ENCODE data around the gene ALPG. TPM values are rescaled to one million over a fixed set of nuclear protein-coding genes. Genes with fewer than 3 reads are reported as not detected.
A peak's percentile ranks its signal among the peaks of the same experiment; 100 is the strongest.

ALPG gene
- total RNA-seq, 1 experiment from 2014 or later: 0.10 TPM

- H3K27ac ChIP-seq (ENCODE audit: low read depth, low read length): peak overlapping the region; percentile 58; the same call in 1 of the 2 replicates
- intact Hi-C loops (cut with micrococcal nuclease): no loop called here
- H3K4me3 ChIP-seq (replicated peaks in 1 of 2; ENCODE audit: low read depth in 1 of 2, low read length in 2 of 2): peak overlapping the region; percentile 51 to 66
Measured at GRCh38 chr2:232420463-232421188, 14.0 kb downstream of the ALPG start.

More at GRCh38 chr2:232420463-232421188, 14.0 kb downstream of the ALPG start:
- RAD21 ChIA-PET (ENCODE audit: low non-redundant PET in 1 of 2, low total read pairs in 2 of 2, uncharacterized antibody in 2 of 2, unreplicated experiment in 2 of 2): no interaction called here
- CTCF ChIA-PET: interaction anchor here (0.7 to 0.8 kb wide), 2 partner anchors 9 to 520 kb away, joined by 3 to 7 read pairs; no protein-coding TSS in a partner anchor
- TF ChIP-seq ATF3 (IDR thresholded peaks at IDR 0.05) (no peak), JUND (IDR thresholded peaks at IDR 0.05) (no peak), YY1 (IDR thresholded peaks at IDR 0.05; ENCODE audit: extremely low read depth, insufficient replicate concordance, low read depth, low read length) (no peak), REST (IDR thresholded peaks at IDR 0.05; ENCODE audit: low read depth) (no peak), ZFX (IDR thresholded peaks at IDR 0.05) (no peak), TCF7L2 (IDR thresholded peaks at IDR 0.05; ENCODE audit: borderline replicate concordance, extremely low read depth, insufficient read depth, insufficient read length) (no peak)
- Histone ChIP-seq H3K9me2 (ENCODE audit: insufficient read depth) (no peaks in the 10 kb centered on the region), H2AFZ (ENCODE audit: low read depth, low read length, poor library complexity, severe bottlenecking) (peak overlapping the region; percentile 68), H4K20me1 (ENCODE audit: insufficient read depth) (no peaks in the 10 kb centered on the region), H3K36me3 (ENCODE audit: control insufficient read depth in 1 of 2, insufficient read depth in 2 of 2, low read length in 2 of 2) (no peaks in the 10 kb centered on the region), H3K9me3 (ENCODE audit: control insufficient read depth in 1 of 2, insufficient read depth in 1 of 2, low read depth in 1 of 2, low read length in 2 of 2) (no peaks in the 10 kb centered on the region), H3K4me2 (ENCODE audit: low read length) (peak overlapping the region; percentile 83), H3K79me2 (ENCODE audit: insufficient read depth, low read length) (no peaks in the 10 kb centered on the region), H3K9ac (ENCODE audit: low read length) (peak overlapping the region; percentile 53), H3K4me1 (ENCODE audit: control insufficient read depth in 1 of 2, insufficient read depth in 2 of 2, low read length in 2 of 2) (peaks cover 5 to 23% of the 10 kb centered on the region in 2 experiments; a peak in 3 of 4 replicates), H3K27me3 (ENCODE audit: insufficient read depth, low read length) (no peaks in the 10 kb centered on the region)
- POLR2A ChIA-PET: interaction anchor here (0.9 kb wide), 1 partner anchor 9 kb away, joined by 5 read pairs; no protein-coding TSS in a partner anchor
- ATAC-seq (peak; percentile 78), DNase-seq (ENCODE audit: low read depth, low spot score) (no peak)
- no TSS peak for BruUV-seq (replicated peaks)

All from HCT116 (cell line).